ENCODE data around the gene EGFR.

The EGFR gene

DNA sequence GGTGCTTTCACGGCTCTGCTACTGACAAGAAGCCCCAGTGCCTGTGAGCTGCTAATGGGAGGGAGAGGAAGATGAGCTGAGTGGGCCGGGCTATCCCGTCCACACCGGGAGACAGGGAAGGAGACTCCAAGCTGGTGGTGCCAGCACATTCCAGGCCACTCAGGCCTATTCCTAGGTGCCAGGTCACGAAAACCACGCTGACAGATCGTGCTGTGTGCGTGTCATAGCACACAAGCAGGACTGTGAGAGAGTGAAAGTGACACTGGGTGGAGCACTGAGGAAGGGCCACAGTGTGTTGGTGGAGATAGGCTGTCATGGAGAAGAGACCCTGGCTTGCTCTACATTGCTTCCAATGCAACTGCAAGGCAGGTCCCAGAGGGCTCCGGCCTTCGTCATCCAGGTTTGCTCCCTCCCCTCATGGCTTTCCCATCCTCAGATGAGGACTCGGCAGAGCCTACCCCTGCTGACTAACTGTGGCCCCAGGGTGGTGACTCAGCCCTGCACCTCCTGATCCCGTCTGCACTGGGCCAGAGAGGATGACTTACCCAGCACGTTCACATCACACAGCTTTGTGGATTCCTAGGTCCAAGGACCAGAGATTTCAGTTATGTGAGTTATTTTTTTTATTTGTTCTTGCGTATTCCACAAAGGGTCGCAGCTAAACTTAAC, 167.3 kb downstream of the EGFR start:
- no peak for DNase-seq (ENCODE audit: low read depth in 2 of 3, low spot score in 1 of 3)

DNA sequence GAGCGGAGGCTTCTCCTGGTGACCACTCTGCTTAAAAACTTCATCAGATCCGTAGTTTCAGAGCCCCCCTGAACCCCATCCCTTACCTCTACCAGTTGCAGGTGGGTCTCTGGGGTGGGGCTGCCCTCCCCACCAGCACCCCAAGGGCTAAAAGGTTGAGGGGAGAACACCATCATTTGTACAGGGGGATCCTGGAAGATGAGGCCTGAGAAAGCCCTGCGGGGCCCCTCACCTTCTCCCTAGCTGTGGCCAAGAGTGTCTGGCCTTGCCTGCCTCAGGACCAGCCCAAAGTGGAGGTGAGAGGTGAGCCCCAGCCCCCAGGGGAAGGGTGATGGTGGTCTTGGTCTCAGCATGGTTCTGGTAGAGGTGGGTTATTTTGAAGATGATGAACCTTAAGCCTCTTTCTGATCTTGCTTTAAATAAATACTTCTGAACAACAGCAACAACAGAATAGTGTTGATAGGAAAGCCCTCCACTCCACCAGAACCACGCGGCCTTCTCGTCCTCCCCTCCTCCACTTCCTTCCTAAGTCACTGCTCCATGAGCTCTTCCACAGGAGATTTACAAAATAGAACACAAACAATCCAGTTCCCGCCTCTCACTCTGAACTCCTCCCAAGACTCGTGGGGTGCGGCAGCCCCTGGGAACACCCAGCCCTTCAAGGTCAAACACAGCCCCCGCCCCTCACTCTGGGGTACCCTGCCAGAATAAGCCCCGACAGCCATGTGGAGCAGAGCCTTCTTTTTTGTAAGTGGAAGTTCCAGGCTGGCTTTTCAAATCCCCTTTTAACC, 169.1 kb downstream of the EGFR start:
- DNase-seq (ENCODE audit: low read depth in 2 of 3, low spot score in 1 of 3): no peak

GRCh38 chr7:55188590-55189138, 169.8 kb downstream of the EGFR start:
- no peak for DNase-seq (ENCODE audit: low read depth in 2 of 3, low spot score in 1 of 3)

GRCh38 chr7:55189146-55189766, 170.4 kb downstream of the EGFR start:
- no peak for DNase-seq (ENCODE audit: low read depth in 2 of 3, low spot score in 1 of 3)

- no peak for DNase-seq (ENCODE audit: low read depth in 2 of 3, low spot score in 1 of 3)
These were observed 171.1 kb downstream of the EGFR start for GRCh38 chr7:55189878-55190436.

DNA sequence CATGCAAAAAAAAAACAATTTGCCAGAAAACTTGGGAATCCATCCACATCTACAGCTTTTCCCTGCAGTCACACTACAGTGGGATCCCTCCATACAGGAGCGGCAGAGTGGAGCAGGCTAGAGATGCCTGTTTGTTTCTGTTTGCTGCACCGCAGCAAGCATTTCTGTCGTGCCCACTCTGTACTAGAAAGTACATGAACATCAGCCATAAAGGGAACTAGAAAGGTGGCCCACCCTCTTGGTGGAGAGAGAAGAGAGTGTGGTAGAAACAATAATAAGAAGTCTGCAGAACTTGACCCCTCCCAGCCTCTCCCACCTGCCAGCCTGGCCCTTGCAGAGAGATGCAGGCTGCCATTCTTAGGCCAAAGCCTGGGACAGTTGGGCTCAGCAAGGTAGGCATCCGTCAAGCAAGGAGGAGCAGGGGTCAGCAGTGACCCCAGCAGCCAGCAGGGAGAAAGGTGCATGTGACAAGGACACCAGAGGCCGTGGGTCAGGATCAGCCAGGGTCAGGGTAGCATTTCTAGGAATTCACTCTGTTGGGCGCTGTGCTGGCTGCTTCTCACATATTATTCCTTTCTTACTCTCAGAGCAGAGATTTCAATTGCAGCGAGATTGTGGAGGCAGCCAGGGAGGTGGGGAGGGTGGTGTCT, 171.8 kb downstream of the EGFR start:
- no peak for DNase-seq (ENCODE audit: low read depth in 2 of 3, low spot score in 1 of 3)

GRCh38 chr7:55191161-55191925, 172.5 kb downstream of the EGFR start:
- no peak for DNase-seq (ENCODE audit: low read depth in 2 of 3, low spot score in 1 of 3)

DNA sequence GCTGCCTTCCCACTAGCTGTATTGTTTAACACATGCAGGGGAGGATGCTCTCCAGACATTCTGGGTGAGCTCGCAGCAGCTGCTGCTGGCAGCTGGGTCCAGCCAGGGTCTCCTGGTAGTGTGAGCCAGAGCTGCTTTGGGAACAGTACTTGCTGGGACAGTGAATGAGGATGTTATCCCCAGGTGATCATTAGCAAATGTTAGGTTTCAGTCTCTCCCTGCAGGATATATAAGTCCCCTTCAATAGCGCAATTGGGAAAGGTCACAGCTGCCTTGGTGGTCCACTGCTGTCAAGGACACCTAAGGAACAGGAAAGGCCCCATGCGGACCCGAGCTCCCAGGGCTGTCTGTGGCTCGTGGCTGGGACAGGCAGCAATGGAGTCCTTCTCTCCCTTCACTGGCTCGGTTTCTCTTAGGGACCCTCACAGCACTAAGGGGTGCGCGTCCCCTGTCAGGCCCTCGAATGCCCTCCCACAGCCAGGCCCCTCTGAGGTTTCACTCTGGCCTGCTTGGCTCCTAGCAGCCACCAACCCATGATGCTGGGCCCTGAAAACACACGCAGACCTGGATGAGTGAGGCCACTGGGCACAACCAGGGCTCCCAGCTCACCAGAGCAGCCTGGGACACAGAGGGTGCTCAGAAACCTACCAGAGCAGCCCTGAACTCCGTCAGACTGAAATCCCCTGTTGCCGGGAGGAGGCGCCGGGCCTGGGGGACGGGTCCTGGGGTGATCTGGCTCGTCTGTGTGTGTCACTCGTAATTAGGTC, 173.3 kb downstream of the EGFR start:
- DNase-seq (ENCODE audit: low read depth in 2 of 3, low spot score in 1 of 3): no peak

- no peak for DNase-seq (ENCODE audit: low read depth in 2 of 3, low spot score in 1 of 3)
These were observed 173.9 kb downstream of the EGFR start for GRCh38 chr7:55192723-55193122.

GRCh38 chr7:55193245-55193644, 174.4 kb downstream of the EGFR start:
- DNase-seq (ENCODE audit: low read depth in 2 of 3, low spot score in 1 of 3): no peak

DNA sequence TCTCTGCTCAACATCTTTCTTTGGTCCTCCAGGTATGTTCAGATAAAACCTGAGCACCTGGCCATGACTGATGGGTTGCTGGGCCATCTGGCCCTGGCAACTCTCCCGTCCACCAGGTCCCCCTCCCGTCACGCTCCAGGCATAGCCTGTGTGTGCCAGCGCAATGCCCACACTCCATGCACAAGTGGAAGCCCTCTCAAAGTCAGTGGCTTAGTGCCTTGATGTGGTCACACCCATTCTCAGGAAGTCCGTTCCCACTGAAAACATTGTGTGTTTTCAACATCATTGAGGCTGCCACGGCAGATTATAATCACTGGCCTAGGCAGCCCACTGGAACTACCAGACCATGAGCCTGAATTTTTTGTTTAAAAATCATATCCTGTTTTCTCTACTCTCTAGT, 175.7 kb downstream of the EGFR start:
- DNase-seq (ENCODE audit: low read depth in 2 of 3, low spot score in 1 of 3): no peak

DNA sequence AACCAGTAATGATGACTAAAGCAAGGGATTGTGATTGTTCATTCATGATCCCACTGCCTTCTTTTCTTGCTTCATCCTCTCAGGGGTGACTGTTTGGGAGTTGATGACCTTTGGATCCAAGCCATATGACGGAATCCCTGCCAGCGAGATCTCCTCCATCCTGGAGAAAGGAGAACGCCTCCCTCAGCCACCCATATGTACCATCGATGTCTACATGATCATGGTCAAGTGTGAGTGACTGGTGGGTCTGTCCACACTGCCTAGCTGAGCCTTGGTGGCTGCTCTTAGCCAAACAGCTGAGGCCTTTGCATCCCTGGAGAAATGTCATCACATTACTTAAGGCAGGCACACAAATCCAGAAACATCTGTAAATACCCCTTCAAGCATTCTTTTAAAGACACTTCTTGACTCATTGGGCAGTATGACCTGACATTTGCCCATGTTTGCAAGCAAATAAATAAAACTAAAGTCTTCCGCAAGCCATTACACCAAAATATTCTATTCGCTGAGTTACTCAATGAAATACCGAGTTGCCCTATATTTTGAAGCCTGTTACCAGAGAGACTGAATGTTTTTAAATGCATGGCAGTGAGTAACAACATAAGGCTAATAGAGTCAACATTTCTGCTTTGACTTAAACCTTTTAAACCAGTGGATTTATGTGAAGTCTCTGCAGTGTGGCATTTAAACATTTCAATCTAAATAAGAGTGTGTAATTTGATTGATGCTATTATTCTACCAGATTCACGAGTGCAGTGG, 180.0 kb downstream of the EGFR start:
- no peak for DNase-seq (ENCODE audit: low read depth in 2 of 3, low spot score in 1 of 3)

GRCh38 chr7:55199418-55199817, 180.6 kb downstream of the EGFR start:
- DNase-seq (ENCODE audit: low read depth in 2 of 3, low spot score in 1 of 3): no peak

GRCh38 chr7:55200441-55200840, 181.6 kb downstream of the EGFR start:
- no peak for DNase-seq (ENCODE audit: low read depth in 2 of 3, low spot score in 1 of 3)

DNA sequence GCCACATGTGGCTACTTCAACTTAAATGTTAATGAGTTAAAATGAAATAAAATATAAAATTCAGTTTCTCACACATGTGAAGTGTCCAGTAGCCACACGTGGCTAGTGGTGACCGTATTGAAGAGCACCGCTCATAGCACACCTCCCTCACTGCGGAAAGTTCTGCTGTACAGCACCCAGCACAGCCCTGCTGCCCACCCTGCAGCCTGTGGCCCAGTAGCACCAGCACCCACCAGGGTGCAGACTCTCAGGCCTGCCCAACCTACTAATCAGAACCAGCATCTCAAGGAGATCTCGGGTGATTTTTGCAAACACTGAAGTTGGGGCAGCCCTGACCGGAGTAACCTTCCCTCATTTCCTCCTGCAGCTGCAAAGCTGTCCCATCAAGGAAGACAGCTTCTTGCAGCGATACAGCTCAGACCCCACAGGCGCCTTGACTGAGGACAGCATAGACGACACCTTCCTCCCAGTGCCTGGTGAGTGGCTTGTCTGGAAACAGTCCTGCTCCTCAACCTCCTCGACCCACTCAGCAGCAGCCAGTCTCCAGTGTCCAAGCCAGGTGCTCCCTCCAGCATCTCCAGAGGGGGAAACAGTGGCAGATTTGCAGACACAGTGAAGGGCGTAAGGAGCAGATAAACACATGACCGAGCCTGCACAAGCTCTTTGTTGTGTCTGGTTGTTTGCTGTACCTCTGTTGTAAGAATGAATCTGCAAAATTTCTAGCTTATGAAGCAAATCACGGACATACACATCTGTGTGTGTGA, 183.5 kb downstream of the EGFR start:
- no peak for DNase-seq (ENCODE audit: low read depth in 2 of 3, low spot score in 1 of 3)

DNA sequence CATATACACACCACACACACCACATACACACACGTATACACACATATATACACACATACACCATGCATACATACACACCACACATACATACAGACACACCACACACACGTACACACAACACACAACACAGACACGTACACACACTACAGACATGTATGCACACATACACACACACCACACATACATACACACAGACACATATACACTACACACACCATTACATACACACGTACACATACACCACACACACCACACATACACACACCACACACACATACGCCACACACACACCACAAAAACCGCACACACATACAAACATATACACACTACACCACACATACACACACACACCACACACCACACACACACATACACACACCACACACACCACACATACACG, 184.5 kb downstream of the EGFR start:
- no peak for DNase-seq (ENCODE audit: low read depth in 2 of 3, low spot score in 1 of 3)

DNA sequence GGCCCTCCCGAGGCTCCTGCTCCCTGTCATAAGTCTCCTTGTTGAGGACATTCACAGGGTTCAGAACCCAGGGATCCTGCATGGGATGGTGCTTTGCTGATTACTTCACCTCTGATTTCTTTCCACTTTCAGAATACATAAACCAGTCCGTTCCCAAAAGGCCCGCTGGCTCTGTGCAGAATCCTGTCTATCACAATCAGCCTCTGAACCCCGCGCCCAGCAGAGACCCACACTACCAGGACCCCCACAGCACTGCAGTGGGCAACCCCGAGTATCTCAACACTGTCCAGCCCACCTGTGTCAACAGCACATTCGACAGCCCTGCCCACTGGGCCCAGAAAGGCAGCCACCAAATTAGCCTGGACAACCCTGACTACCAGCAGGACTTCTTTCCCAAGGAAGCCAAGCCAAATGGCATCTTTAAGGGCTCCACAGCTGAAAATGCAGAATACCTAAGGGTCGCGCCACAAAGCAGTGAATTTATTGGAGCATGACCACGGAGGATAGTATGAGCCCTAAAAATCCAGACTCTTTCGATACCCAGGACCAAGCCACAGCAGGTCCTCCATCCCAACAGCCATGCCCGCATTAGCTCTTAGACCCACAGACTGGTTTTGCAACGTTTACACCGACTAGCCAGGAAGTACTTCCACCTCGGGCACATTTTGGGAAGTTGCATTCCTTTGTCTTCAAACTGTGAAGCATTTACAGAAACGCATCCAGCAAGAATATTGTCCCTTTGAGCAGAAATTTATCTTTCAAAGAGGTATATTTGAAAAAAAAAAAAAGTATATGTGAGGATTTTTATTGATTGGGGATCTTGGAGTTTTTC, 186.5 kb downstream of the EGFR start:
- DNase-seq (ENCODE audit: low read depth in 2 of 3, low spot score in 1 of 3): no peak

Data from stimulated activated CD4-positive, alpha-beta T cell treated with anti-CD3 and anti-CD28 coated beads, Interleukin-12 subunit alpha, Interleukin-12 subunit beta, amount 100 ng/mL, for 48 hours (primary cell).